ENCODE results near the gene ABCA1. TPM values are rescaled to one million over a fixed set of nuclear protein-coding genes. Genes with fewer than 3 reads are reported as not detected.

Gene ABCA1
- total RNA-seq, 1 experiment from 2014 or later: 0.69 TPM

DNA sequence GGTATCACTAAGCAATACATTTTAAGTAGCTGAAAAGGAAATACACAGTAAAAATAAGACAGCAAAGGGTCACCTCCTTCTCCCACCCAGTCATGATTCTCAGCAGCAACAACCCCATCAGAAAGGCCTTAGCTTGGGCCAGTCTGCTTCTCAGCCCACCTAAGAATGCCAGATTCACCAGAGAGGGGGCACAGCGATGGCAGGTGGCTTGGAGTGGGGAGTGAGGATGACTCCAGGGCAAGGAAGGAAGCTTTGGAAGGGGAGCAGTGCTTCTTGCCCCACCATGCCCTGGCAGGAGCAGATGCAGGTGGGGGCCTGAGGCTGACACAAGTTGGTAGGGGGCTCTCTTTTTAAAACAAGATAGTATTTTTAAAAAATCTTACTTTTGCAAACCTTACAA lies 51.4 kb downstream of the ABCA1 start:
- DNase-seq (ENCODE audit: low spot score): no peak
- POLR2A ChIA-PET (ENCODE audit: low non-redundant PET): no interaction called here
- BruUV-seq (replicated peaks): no TSS peak
- intact Hi-C loops (cut with micrococcal nuclease; ENCODE audit: unreplicated experiment): no loop called here
- H3K27me3 ChIP-seq (replicated peaks; ENCODE audit: insufficient read depth, low read depth, low read length, poor library complexity): no peaks in the 10 kb centered on the region
- H3K4me1 ChIP-seq (ENCODE audit: insufficient read depth, low read length, poor library complexity, severe bottlenecking): peaks cover 12% of the 10 kb centered on the region
- no peaks in the 10 kb centered on the region for H3K9me3 ChIP-seq (ENCODE audit: low read depth, low read length, poor library complexity, severe bottlenecking)
- no peaks in the 10 kb centered on the region for H3K36me3 ChIP-seq (ENCODE audit: insufficient read depth, low read length, poor library complexity, severe bottlenecking)
- CTCF ChIA-PET: no interaction called here
- TF ChIP-seq EZH2 (IDR thresholded peaks at IDR 0.05; ENCODE audit: borderline replicate concordance, low read depth, low read length, poor library complexity, severe bottlenecking): no peak
- TF ChIP-seq, protein P1, sequence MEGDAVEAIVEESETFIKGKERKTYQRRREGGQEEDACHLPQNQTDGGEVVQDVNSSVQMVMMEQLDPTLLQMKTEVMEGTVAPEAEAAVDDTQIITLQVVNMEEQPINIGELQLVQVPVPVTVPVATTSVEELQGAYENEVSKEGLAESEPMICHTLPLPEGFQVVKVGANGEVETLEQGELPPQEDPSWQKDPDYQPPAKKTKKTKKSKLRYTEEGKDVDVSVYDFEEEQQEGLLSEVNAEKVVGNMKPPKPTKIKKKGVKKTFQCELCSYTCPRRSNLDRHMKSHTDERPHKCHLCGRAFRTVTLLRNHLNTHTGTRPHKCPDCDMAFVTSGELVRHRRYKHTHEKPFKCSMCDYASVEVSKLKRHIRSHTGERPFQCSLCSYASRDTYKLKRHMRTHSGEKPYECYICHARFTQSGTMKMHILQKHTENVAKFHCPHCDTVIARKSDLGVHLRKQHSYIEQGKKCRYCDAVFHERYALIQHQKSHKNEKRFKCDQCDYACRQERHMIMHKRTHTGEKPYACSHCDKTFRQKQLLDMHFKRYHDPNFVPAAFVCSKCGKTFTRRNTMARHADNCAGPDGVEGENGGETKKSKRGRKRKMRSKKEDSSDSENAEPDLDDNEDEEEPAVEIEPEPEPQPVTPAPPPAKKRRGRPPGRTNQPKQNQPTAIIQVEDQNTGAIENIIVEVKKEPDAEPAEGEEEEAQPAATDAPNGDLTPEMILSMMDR (conservative IDR thresholded peaks at IDR 0.05; ENCODE audit: low read depth, low read length): no peak
- no peak overlapping the region for H3K27ac ChIP-seq (ENCODE audit: low read depth, low read length, poor library complexity, severe bottlenecking)
- H3K4me3 ChIP-seq (ENCODE audit: low read depth, low read length, poor library complexity, severe bottlenecking): no peak overlapping the region

DNA sequence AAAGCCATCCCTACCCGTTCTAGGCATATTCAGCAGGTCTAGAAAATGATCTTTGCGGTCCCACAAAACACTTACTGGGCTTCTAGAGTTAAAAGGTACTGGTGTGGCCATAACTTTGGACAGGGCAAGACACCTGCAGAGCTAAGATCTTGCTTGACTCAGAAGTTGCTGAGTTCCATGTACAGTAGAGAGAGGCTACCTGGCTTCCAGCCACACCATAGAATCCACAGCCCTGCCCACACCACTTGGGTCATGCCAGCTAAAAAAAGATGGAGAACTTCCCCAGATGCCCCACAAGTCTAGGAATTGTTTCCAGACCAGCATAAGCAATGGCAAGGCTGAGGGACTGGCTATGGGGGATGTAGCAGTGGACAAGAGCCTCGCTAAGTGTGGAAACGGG lies 52.1 kb downstream of the ABCA1 start:
- Histone ChIP-seq H3K27me3 (replicated peaks; ENCODE audit: insufficient read depth, low read depth, low read length, poor library complexity) (no peaks in the 10 kb centered on the region), H3K4me3 (ENCODE audit: low read depth, low read length, poor library complexity, severe bottlenecking) (no peak overlapping the region), H3K9me3 (ENCODE audit: low read depth, low read length, poor library complexity, severe bottlenecking) (no peaks in the 10 kb centered on the region), H3K27ac (ENCODE audit: low read depth, low read length, poor library complexity, severe bottlenecking) (no peak overlapping the region), H3K4me1 (ENCODE audit: insufficient read depth, low read length, poor library complexity, severe bottlenecking) (peaks cover 12% of the 10 kb centered on the region), H3K36me3 (ENCODE audit: insufficient read depth, low read length, poor library complexity, severe bottlenecking) (no peaks in the 10 kb centered on the region)
- CTCF ChIA-PET: no interaction called here
- intact Hi-C loops (cut with micrococcal nuclease; ENCODE audit: unreplicated experiment): no loop called here
- no peak for DNase-seq (ENCODE audit: low spot score)
- POLR2A ChIA-PET (ENCODE audit: low non-redundant PET): interaction anchor here (0.6 kb wide), 1 partner anchor 685 kb away, joined by 3 read pairs; no protein-coding TSS in a partner anchor
- TF ChIP-seq, protein P1 (conservative IDR thresholded peaks at IDR 0.05; ENCODE audit: low read depth, low read length): no peak
- TF ChIP-seq EZH2 (IDR thresholded peaks at IDR 0.05; ENCODE audit: borderline replicate concordance, low read depth, low read length, poor library complexity, severe bottlenecking): no peak
- no TSS peak for BruUV-seq (replicated peaks)

DNA sequence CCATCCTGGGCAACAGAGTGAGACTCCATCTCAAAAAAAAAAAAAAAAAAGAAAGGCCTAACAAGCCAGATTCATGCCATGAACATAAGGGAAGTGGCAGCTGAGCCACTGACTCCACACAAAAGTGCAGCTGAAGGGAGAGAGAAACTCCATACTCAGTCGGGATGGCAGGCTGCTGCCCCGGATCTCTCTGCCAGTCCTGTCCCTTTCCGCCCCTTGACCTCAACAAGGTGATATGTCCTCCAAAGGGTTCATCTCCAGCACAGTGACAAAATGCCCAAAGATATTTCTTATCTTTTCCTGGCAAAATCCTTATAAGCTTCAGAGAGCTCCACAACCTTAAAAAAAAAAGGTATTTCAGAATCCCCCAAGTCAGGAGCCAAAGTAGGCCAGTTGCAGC lies 52.6 kb downstream of the ABCA1 start:
- TF ChIP-seq, protein P1 (conservative IDR thresholded peaks at IDR 0.05; ENCODE audit: low read depth, low read length): no peak
- TF ChIP-seq EZH2 (IDR thresholded peaks at IDR 0.05; ENCODE audit: borderline replicate concordance, low read depth, low read length, poor library complexity, severe bottlenecking): no peak
- no TSS peak for BruUV-seq (replicated peaks)
- H3K4me1 ChIP-seq (ENCODE audit: insufficient read depth, low read length, poor library complexity, severe bottlenecking): peaks cover 12% of the 10 kb centered on the region
- H3K27ac ChIP-seq (ENCODE audit: low read depth, low read length, poor library complexity, severe bottlenecking): no peak overlapping the region
- no peak for DNase-seq (ENCODE audit: low spot score)
- CTCF ChIA-PET: no interaction called here
- H3K36me3 ChIP-seq (ENCODE audit: insufficient read depth, low read length, poor library complexity, severe bottlenecking): no peaks in the 10 kb centered on the region
- no peak overlapping the region for H3K4me3 ChIP-seq (ENCODE audit: low read depth, low read length, poor library complexity, severe bottlenecking)
- H3K27me3 ChIP-seq (replicated peaks; ENCODE audit: insufficient read depth, low read depth, low read length, poor library complexity): no peaks in the 10 kb centered on the region
- intact Hi-C loops (cut with micrococcal nuclease; ENCODE audit: unreplicated experiment): no loop called here
- POLR2A ChIA-PET (ENCODE audit: low non-redundant PET): interaction anchor here (0.6 kb wide), 1 partner anchor 686 kb away, joined by 3 read pairs; no protein-coding TSS in a partner anchor
- no peaks in the 10 kb centered on the region for H3K9me3 ChIP-seq (ENCODE audit: low read depth, low read length, poor library complexity, severe bottlenecking)
